ENCODE data around the gene BCAS4.

DNA sequence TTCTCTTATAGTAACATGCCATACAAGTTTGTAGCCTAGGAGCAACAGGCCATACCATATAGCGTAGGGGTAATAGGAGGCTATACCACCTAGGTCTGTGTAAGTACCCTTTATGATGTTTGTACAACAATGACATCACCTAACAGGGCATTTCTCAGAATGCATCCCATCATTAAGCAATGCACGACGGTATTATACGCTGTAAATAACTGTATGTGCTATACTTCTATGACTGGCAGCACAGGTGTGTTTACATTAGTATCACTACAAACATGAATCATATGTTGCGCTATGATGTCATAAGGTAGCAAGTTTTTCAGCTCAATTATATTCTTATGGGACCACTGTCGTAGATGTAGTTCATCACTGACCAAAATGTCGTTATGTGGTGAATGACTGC lies 105.4 kb downstream of the BCAS4 start:
- TF ChIP-seq, protein P1, sequence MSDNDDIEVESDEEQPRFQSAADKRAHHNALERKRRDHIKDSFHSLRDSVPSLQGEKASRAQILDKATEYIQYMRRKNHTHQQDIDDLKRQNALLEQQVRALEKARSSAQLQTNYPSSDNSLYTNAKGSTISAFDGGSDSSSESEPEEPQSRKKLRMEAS (IDR thresholded peaks at IDR 0.05; ENCODE audit: low read depth, low read length), result no peak
- TF ChIP-seq POLR2A (IDR thresholded peaks at IDR 0.05; ENCODE audit: extremely low read depth, insufficient read length) (no peak), CTCF (IDR thresholded peaks at IDR 0.05; ENCODE audit: low read depth, low read length) (no peak), MYC (IDR thresholded peaks at IDR 0.05; ENCODE audit: low read depth, low read length) (no peak)
